Measurements from ENCODE around the gene LRP1.

Gene LRP1

GRCh38 chr12:57156701-57157403, 28.6 kb downstream of the LRP1 start:
- peaks cover 16% of the 10 kb centered on the region for H3K4me1 ChIP-seq (ENCODE audit: insufficient read depth, low read length, poor library complexity, severe bottlenecking)
- H3K9me3 ChIP-seq (ENCODE audit: insufficient read depth, low read depth, low read length): no peaks in the 10 kb centered on the region
- H3K4me3 ChIP-seq (ENCODE audit: low read length, poor library complexity, severe bottlenecking): no peak overlapping the region
- H3F3A ChIP-seq (ENCODE audit: low read depth): no peaks in the 10 kb centered on the region
- H3K36me3 ChIP-seq (ENCODE audit: insufficient read depth, low read length): no peaks in the 10 kb centered on the region
- H3K9ac ChIP-seq (ENCODE audit: low read depth, low read length, poor library complexity, severe bottlenecking): no peak overlapping the region
- no peak for TF ChIP-seq CTCF (conservative IDR thresholded peaks at IDR 0.05; ENCODE audit: low read length)
- TF ChIP-seq EZH2phosphoT487 (IDR thresholded peaks at IDR 0.05; ENCODE audit: borderline replicate concordance): no peak
- H4K20me1 ChIP-seq (ENCODE audit: insufficient read depth, low read length, poor library complexity, severe bottlenecking): no peaks in the 10 kb centered on the region
- no peak overlapping the region for H2AFZ ChIP-seq (ENCODE audit: low read length)
- H3K27me3 ChIP-seq (ENCODE audit: insufficient read depth, low read length, poor library complexity, severe bottlenecking): no peaks in the 10 kb centered on the region
- no peak overlapping the region for H3K4me2 ChIP-seq (ENCODE audit: low read depth, low read length, poor library complexity, severe bottlenecking)
- H3K9me2 ChIP-seq (replicated peaks; ENCODE audit: low read depth, low read length): no peaks in the 10 kb centered on the region
- no peaks in the 10 kb centered on the region for H3K79me2 ChIP-seq (ENCODE audit: insufficient read depth, low read length)

- no peaks in the 10 kb centered on the region for H4K20me1 ChIP-seq (ENCODE audit: insufficient read depth, low read length, poor library complexity, severe bottlenecking)
- H3K27me3 ChIP-seq (ENCODE audit: insufficient read depth, low read length, poor library complexity, severe bottlenecking): no peaks in the 10 kb centered on the region
- no peaks in the 10 kb centered on the region for H3K36me3 ChIP-seq (ENCODE audit: insufficient read depth, low read length)
- peak overlapping the region; percentile 55 for H3K4me2 ChIP-seq (ENCODE audit: low read depth, low read length, poor library complexity, severe bottlenecking)
- peaks cover 16% of the 10 kb centered on the region for H3K4me1 ChIP-seq (ENCODE audit: insufficient read depth, low read length, poor library complexity, severe bottlenecking)
- H3K9ac ChIP-seq (ENCODE audit: low read depth, low read length, poor library complexity, severe bottlenecking): no peak overlapping the region
- H3K9me3 ChIP-seq (ENCODE audit: insufficient read depth, low read depth, low read length): no peaks in the 10 kb centered on the region
- H3K9me2 ChIP-seq (replicated peaks; ENCODE audit: low read depth, low read length): no peaks in the 10 kb centered on the region
- no peak overlapping the region for H3K4me3 ChIP-seq (ENCODE audit: low read length, poor library complexity, severe bottlenecking)
- TF ChIP-seq CTCF (conservative IDR thresholded peaks at IDR 0.05; ENCODE audit: low read length) (no peak), EZH2phosphoT487 (IDR thresholded peaks at IDR 0.05; ENCODE audit: borderline replicate concordance) (no peak)
- no peaks in the 10 kb centered on the region for H3K79me2 ChIP-seq (ENCODE audit: insufficient read depth, low read length)
- no peak overlapping the region for H2AFZ ChIP-seq (ENCODE audit: low read length)
- H3F3A ChIP-seq (ENCODE audit: low read depth): no peaks in the 10 kb centered on the region
Observed at GRCh38 chr12:57157588-57158173, 29.4 kb downstream of the LRP1 start.

GRCh38 chr12:57158186-57158585, 29.9 kb downstream of the LRP1 start:
- no peaks in the 10 kb centered on the region for H4K20me1 ChIP-seq (ENCODE audit: insufficient read depth, low read length, poor library complexity, severe bottlenecking)
- H3K36me3 ChIP-seq (ENCODE audit: insufficient read depth, low read length): no peaks in the 10 kb centered on the region

More at GRCh38 chr12:57158186-57158585, 29.9 kb downstream of the LRP1 start:
- no peaks in the 10 kb centered on the region for H3K9me3 ChIP-seq (ENCODE audit: insufficient read depth, low read depth, low read length)
- no peaks in the 10 kb centered on the region for H3F3A ChIP-seq (ENCODE audit: low read depth)
- H3K4me1 ChIP-seq (ENCODE audit: insufficient read depth, low read length, poor library complexity, severe bottlenecking): peaks cover 16% of the 10 kb centered on the region
- no peak overlapping the region for H2AFZ ChIP-seq (ENCODE audit: low read length)
- no peak for TF ChIP-seq CTCF (conservative IDR thresholded peaks at IDR 0.05; ENCODE audit: low read length)
- TF ChIP-seq EZH2phosphoT487 (IDR thresholded peaks at IDR 0.05; ENCODE audit: borderline replicate concordance): no peak
- H3K4me2 ChIP-seq (ENCODE audit: low read depth, low read length, poor library complexity, severe bottlenecking): peak overlapping the region; percentile 55
- no peak overlapping the region for H3K4me3 ChIP-seq (ENCODE audit: low read length, poor library complexity, severe bottlenecking)
- H3K9ac ChIP-seq (ENCODE audit: low read depth, low read length, poor library complexity, severe bottlenecking): no peak overlapping the region
- no peaks in the 10 kb centered on the region for H3K9me2 ChIP-seq (replicated peaks; ENCODE audit: low read depth, low read length)
- no peaks in the 10 kb centered on the region for H3K79me2 ChIP-seq (ENCODE audit: insufficient read depth, low read length)
- H3K27me3 ChIP-seq (ENCODE audit: insufficient read depth, low read length, poor library complexity, severe bottlenecking): no peaks in the 10 kb centered on the region

All from Loucy (cell line).